Testis (tissue), 2 donors: ENCODE measurements around the gene VPS72.

ENCODE experiments used
- CTCF ChIP-seq, 3 experiments: fragments of 450-650 bp in 2 of 3; fragments of 200-600 bp in 1 of 3; sonication (generic) in 1 of 3; IDR thresholded peaks; one replicate each; pipeline ENCODE4 v1.5.1; 2016 to 2019; ENCODE audit warnings: antibody characterized with exemption in 3 of 3, mild to moderate bottlenecking in 2 of 3, moderate library complexity in 1 of 3
- POLR2A ChIP-seq: fragments of 450-650 bp; IDR thresholded peaks from one replicate; pipeline ENCODE4 v1.6.1; 2017; ENCODE audit warnings: antibody characterized with exemption, mild to moderate bottlenecking, moderate library complexity

- TF ChIP-seq POLR2A (no peak), CTCF (IDR thresholded peaks at IDR 0.05) (no peak)
These were observed 45.3 kb downstream of the VPS72 start for GRCh38 chr1:151144474-151145303.
